ENCODE results near the gene NUBP1. TPM values are rescaled to one million over a fixed set of nuclear protein-coding genes. Genes with fewer than 3 reads are reported as not detected.

Gene NUBP1
- polyA plus RNA-seq, 3 donors = 52.8 to 56.6 (median 54.3) TPM

DNA sequence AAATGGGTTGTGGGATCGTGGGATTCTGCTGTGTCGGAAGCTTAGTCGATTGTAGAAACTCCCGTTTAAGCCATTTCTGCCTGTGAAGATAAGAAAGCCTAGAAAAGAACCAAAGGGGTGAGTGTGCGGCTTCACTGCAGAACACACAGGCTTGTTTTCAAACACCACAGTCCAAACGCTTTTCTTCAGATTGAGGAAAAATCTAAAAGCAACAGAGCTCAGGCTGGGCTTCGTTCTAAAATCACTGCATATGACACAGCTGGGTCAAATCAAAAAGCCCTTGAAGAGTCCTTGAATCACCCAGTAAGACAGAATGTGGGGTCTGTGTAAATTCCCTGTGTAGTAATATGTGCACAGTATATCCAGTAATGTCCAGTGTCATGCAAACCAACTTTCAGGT is 25.7 kb downstream of the NUBP1 start:
- no peak for DNase-seq
- peaks cover 0 to 3% (median 0%) of the 10 kb centered on the region in 3 donors for H3K27me3 Mint-ChIP-seq (ENCODE audit: low read depth in 3 of 3)
- H3K4me3 ChIP-seq (replicated peaks in 1 of 3; ENCODE audit: low read depth in 2 of 3, low read length in 3 of 3) = no peak overlapping the region
- TF ChIP-seq, protein P1, sequence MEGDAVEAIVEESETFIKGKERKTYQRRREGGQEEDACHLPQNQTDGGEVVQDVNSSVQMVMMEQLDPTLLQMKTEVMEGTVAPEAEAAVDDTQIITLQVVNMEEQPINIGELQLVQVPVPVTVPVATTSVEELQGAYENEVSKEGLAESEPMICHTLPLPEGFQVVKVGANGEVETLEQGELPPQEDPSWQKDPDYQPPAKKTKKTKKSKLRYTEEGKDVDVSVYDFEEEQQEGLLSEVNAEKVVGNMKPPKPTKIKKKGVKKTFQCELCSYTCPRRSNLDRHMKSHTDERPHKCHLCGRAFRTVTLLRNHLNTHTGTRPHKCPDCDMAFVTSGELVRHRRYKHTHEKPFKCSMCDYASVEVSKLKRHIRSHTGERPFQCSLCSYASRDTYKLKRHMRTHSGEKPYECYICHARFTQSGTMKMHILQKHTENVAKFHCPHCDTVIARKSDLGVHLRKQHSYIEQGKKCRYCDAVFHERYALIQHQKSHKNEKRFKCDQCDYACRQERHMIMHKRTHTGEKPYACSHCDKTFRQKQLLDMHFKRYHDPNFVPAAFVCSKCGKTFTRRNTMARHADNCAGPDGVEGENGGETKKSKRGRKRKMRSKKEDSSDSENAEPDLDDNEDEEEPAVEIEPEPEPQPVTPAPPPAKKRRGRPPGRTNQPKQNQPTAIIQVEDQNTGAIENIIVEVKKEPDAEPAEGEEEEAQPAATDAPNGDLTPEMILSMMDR (IDR thresholded peaks at IDR 0.05) = no peak
- no peaks in the 10 kb centered on the region for H3K27me3 ChIP-seq (ENCODE audit: control insufficient read depth in 2 of 2, insufficient read depth in 2 of 2, low read length in 2 of 2)
- no peak overlapping the region for H3K9ac ChIP-seq (ENCODE audit: insufficient read depth, low read length, poor library complexity, severe bottlenecking)
- H3K27ac ChIP-seq (ENCODE audit: low read depth in 1 of 2, low read length in 2 of 2) = no peak overlapping the region
- H3K79me2 ChIP-seq (ENCODE audit: insufficient read depth, low read length) = peaks cover 6% of the 10 kb centered on the region
- peaks cover 40 to 50% of the 10 kb centered on the region in 2 donors for H3K36me3 Mint-ChIP-seq
- intact Hi-C loops (cut with micrococcal nuclease) = no loop called here
- H3K4me2 ChIP-seq (replicated peaks; ENCODE audit: extremely low read depth, low read length, poor library complexity, severe bottlenecking) = no peak overlapping the region
- H4K20me1 ChIP-seq (ENCODE audit: insufficient read depth, low read length) = no peaks in the 10 kb centered on the region
- H3K9me3 ChIP-seq (replicated peaks in 1 of 2; ENCODE audit: control insufficient read depth in 1 of 2, insufficient read depth in 1 of 2, low read length in 2 of 2) = no peaks in the 10 kb centered on the region
- H3K4me1 ChIP-seq (ENCODE audit: control insufficient read depth in 1 of 2, insufficient read depth in 2 of 2, low read length in 2 of 2) = peaks cover 49 to 57% of the 10 kb centered on the region in 2 donors
- 100% methylated on average over 3 of the region's 7 CpGs for whole genome bisulfite sequencing (ENCODE audit: insufficient coverage)
- peaks cover 68% of the 10 kb centered on the region for H3K4me1 Mint-ChIP-seq
- H3K9me3 Mint-ChIP-seq = peaks cover 0 to 4% (median 0%) of the 10 kb centered on the region in 7 donors
- H3K4me3 Mint-ChIP-seq = no peak overlapping the region
- peaks cover 10 to 47% of the 10 kb centered on the region in 2 donors for H3K36me3 ChIP-seq (replicated peaks in 1 of 2; ENCODE audit: control insufficient read depth in 1 of 2, insufficient read depth in 2 of 2, low read length in 2 of 2)
- no peak overlapping the region for H2AFZ ChIP-seq (ENCODE audit: insufficient read depth, low read depth, low read length, poor library complexity, severe bottlenecking)
- H3K27ac Mint-ChIP-seq = peak overlapping the region in 1 of 7 donors; percentile 7

DNA sequence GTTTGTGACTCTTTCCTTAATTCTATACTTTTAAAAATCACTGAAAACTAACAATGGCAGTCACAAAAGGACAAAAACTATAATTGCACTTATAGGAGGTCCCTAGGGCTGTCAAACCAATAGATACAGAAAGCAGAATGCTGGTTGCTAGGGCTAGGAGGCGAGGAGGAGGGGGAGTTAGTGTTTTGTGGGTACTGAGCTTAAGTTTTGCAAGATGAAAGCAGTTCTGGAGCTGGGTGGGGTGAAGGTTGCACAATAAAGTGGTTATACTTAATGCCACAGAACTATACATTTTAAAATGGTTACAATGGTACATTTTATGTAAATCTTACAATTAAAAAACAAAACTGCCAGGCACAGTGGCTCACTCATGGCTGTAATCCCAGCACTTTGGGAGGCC is 27.3 kb downstream of the NUBP1 start:
- Histone ChIP-seq H3K4me2 (replicated peaks; ENCODE audit: extremely low read depth, low read length, poor library complexity, severe bottlenecking) (peak overlapping the region; percentile 58), H3K27me3 (ENCODE audit: control insufficient read depth in 2 of 2, insufficient read depth in 2 of 2, low read length in 2 of 2) (no peaks in the 10 kb centered on the region), H2AFZ (ENCODE audit: insufficient read depth, low read depth, low read length, poor library complexity, severe bottlenecking) (peak overlapping the region; percentile 54), H3K79me2 (ENCODE audit: insufficient read depth, low read length) (peaks cover 6% of the 10 kb centered on the region), H3K9me3 (replicated peaks in 1 of 2; ENCODE audit: control insufficient read depth in 1 of 2, insufficient read depth in 1 of 2, low read length in 2 of 2) (no peaks in the 10 kb centered on the region), H3K4me3 (replicated peaks in 1 of 3; ENCODE audit: low read depth in 2 of 3, low read length in 3 of 3) (peak overlapping the region in 1 of 3 experiments; percentile 43), H3K4me1 (ENCODE audit: control insufficient read depth in 1 of 2, insufficient read depth in 2 of 2, low read length in 2 of 2) (peaks cover 49% of the 10 kb centered on the region in 2 donors), H3K27ac (ENCODE audit: low read depth in 1 of 2, low read length in 2 of 2) (peak overlapping the region; percentile 80 to 83), H4K20me1 (ENCODE audit: insufficient read depth, low read length) (no peaks in the 10 kb centered on the region), H3K36me3 (replicated peaks in 1 of 2; ENCODE audit: control insufficient read depth in 1 of 2, insufficient read depth in 2 of 2, low read length in 2 of 2) (peaks cover 9 to 32% of the 10 kb centered on the region in 2 donors), H3K9ac (ENCODE audit: insufficient read depth, low read length, poor library complexity, severe bottlenecking) (no peak overlapping the region)
- peak; percentile 59 to 70 (median 61) for DNase-seq
- TF ChIP-seq, protein P1 (IDR thresholded peaks at IDR 0.05) = no peak
- Mint-ChIP-seq H3K4me3 (peak overlapping the region; percentile 24 to 51), H3K27me3 (ENCODE audit: low read depth in 3 of 3) (peaks cover 0 to 3% (median 0%) of the 10 kb centered on the region in 3 donors), H3K9me3 (peaks cover 0 to 4% (median 0%) of the 10 kb centered on the region in 7 donors), H3K4me1 (peaks cover 60% of the 10 kb centered on the region), H3K27ac (peak overlapping the region; percentile 84 to 93 (median 92)), H3K36me3 (peaks cover 27 to 36% of the 10 kb centered on the region in 2 donors)
- intact Hi-C loops (cut with micrococcal nuclease) = no loop called here
- WGBS (ENCODE audit: insufficient coverage) = 0% methylated on average over 1 of the region's 1 CpG
